ENCODE measurements around the gene ADM5.

The ADM5 gene

GRCh38 chr19:49680421-49681351, 8.7 kb upstream of the ADM5 start:
- no peak for DNase-seq

- no peak for DNase-seq
Measured at GRCh38 chr19:49681830-49682229, 7.6 kb upstream of the ADM5 start.

- no peak for DNase-seq
Measured at GRCh38 chr19:49682274-49682673, 7.1 kb upstream of the ADM5 start.

- no peak for DNase-seq
Measured at GRCh38 chr19:49683814-49684250, 5.6 kb upstream of the ADM5 start.

- DNase-seq: no peak
Measured at GRCh38 chr19:49684251-49684982, 5.0 kb upstream of the ADM5 start.

GRCh38 chr19:49684983-49685553, 4.3 kb upstream of the ADM5 start:
- no peak for DNase-seq

GRCh38 chr19:49685845-49686332, 3.5 kb upstream of the ADM5 start:
- no peak for DNase-seq

GRCh38 chr19:49686503-49687088, 2.8 kb upstream of the ADM5 start:
- no peak for DNase-seq

GRCh38 chr19:49687150-49687549, 2.2 kb upstream of the ADM5 start:
- DNase-seq: no peak

- DNase-seq: no peak
Measured at GRCh38 chr19:49687566-49688316, 1.7 kb upstream of the ADM5 start.

- DNase-seq: no peak
Measured at GRCh38 chr19:49688531-49689132, 762 bp upstream of the ADM5 start.

- no peak for DNase-seq
Measured at GRCh38 chr19:49690079-49690655, 773 bp downstream of the ADM5 start.

- DNase-seq: no peak
Measured at GRCh38 chr19:49690656-49691242, 1.4 kb downstream of the ADM5 start, which contains the start of gene CPT1C. Gene CPT1C, plus strand, starts transcription at chr19:49691116. Its CDS starts 1,137 bp downstream, at chr19:49692253.

GRCh38 chr19:49691243-49692146, 2.1 kb downstream of the ADM5 start:
- no peak for DNase-seq

- no peak for DNase-seq
Measured at GRCh38 chr19:49692147-49692506, 2.7 kb downstream of the ADM5 start.

GRCh38 chr19:49696115-49696514, 6.7 kb downstream of the ADM5 start:
- no peak for DNase-seq

GRCh38 chr19:49696865-49697264, 7.5 kb downstream of the ADM5 start:
- DNase-seq: no peak

- DNase-seq: no peak
Measured at GRCh38 chr19:49699364-49699763, 10.0 kb downstream of the ADM5 start.

GRCh38 chr19:49700563-49700962, 11.2 kb downstream of the ADM5 start:
- DNase-seq: no peak

- DNase-seq: no peak
Measured at GRCh38 chr19:49701271-49701786, 11.9 kb downstream of the ADM5 start.

All from NCI-H1436 treated with DMSO at 0.1 percent for 48 hours (cell line).